GM13976 (cell line): ENCODE measurements around the gene BCOR.

Source experiments
- DNase-seq: peaks from one replicate; pipeline ENCODE4 v3.0.0; 2012; ENCODE audit warnings: low spot score
- in situ Hi-C: fragments of 300-500 bp; cut with MboI; formaldehyde crosslinking; loops from one replicate; pipeline ENCODE4 v1.12.0; 2022; ENCODE audit warnings: low sequenced_read_pairs, mixed read lengths, inconsistent platforms; ENCODE audit not compliant: unreplicated experiment
- TF ChIP-seq, protein P1 (sequence below): IDR thresholded peaks from 2 replicates; pipeline ENCODE4 v1.5.1; 2012; ENCODE audit warnings: borderline replicate concordance, mild to moderate bottlenecking; ENCODE audit not compliant: insufficient read depth; ENCODE audit errors: extremely low read depth, missing control alignments, control extremely low read depth

The BCOR gene

DNA sequence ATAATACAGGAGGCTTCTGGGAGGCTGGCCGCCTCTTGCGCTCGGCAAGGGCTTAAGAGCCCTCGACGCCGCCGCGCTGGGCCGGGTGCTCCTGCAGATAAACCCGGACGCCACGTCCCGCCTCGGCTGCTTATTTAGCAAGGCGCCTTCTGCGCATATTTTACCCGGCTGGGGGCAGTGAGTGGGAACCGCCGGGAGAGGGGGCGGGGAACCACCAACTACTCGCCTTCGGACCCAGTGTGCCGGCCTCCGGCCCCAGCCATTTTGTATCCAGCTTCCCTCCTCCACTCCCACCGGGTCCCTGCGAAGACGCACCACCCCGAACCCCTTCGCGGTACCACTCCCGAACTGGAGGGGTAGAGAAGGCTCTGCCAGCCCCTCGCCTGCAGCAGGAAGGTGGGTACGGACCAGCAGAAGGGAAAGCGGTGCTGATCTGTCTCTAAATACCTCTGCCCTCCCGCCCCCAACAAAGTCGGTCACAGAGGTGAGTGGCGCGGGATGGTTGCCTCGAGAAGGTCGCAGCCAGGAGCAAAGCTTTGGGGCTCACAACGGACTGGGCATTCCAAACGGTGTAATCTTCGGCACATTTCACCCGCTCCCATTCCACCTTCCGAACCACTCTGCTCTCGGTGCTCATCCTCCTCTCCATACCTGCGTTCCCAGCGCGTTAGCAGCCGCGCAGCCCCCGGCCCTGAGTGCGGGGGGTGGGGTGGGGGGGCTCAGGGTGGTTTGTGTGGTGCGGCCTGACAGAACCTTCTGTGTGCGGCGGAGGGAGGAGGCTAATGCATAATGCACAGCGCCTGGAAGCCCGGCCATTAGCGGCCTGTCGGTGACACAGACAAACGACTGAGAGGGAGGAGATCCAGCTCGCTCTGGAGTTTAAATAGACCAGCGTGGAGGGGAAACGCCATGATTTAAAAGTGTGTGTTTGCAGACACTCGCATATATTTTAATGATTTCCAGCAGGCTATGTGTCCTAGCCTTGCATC is 4.9 kb upstream of the BCOR start:
- DNase-seq: no peak
- TF ChIP-seq, protein P1, sequence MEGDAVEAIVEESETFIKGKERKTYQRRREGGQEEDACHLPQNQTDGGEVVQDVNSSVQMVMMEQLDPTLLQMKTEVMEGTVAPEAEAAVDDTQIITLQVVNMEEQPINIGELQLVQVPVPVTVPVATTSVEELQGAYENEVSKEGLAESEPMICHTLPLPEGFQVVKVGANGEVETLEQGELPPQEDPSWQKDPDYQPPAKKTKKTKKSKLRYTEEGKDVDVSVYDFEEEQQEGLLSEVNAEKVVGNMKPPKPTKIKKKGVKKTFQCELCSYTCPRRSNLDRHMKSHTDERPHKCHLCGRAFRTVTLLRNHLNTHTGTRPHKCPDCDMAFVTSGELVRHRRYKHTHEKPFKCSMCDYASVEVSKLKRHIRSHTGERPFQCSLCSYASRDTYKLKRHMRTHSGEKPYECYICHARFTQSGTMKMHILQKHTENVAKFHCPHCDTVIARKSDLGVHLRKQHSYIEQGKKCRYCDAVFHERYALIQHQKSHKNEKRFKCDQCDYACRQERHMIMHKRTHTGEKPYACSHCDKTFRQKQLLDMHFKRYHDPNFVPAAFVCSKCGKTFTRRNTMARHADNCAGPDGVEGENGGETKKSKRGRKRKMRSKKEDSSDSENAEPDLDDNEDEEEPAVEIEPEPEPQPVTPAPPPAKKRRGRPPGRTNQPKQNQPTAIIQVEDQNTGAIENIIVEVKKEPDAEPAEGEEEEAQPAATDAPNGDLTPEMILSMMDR: no peak
- in situ Hi-C loops: loop anchor here (10.0 kb wide), 1 partner anchor 62 kb away; no protein-coding TSS in a partner anchor

DNA sequence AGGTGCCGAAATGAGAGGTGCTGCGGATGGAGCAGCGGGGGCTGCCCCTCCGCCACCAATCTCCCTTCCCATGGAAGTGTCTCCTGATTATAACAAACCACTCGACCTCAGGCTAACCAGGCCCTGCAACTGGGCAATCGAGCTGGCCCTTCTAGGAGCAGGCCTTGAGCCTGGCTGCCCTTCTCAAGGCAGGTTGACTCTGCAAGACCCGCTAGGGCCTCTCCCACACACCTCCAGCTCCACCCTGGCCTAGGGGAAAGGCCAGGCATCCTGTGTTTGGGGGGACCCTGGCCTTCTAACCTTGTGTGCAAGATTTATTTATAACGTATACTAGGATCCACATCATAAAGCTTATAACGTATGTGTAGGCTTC is 3.7 kb upstream of the BCOR start:
- in situ Hi-C loops: loop anchor here (10.0 kb wide), 1 partner anchor 63 kb away; no protein-coding TSS in a partner anchor
- TF ChIP-seq, protein P1: no peak
- no peak for DNase-seq

DNA sequence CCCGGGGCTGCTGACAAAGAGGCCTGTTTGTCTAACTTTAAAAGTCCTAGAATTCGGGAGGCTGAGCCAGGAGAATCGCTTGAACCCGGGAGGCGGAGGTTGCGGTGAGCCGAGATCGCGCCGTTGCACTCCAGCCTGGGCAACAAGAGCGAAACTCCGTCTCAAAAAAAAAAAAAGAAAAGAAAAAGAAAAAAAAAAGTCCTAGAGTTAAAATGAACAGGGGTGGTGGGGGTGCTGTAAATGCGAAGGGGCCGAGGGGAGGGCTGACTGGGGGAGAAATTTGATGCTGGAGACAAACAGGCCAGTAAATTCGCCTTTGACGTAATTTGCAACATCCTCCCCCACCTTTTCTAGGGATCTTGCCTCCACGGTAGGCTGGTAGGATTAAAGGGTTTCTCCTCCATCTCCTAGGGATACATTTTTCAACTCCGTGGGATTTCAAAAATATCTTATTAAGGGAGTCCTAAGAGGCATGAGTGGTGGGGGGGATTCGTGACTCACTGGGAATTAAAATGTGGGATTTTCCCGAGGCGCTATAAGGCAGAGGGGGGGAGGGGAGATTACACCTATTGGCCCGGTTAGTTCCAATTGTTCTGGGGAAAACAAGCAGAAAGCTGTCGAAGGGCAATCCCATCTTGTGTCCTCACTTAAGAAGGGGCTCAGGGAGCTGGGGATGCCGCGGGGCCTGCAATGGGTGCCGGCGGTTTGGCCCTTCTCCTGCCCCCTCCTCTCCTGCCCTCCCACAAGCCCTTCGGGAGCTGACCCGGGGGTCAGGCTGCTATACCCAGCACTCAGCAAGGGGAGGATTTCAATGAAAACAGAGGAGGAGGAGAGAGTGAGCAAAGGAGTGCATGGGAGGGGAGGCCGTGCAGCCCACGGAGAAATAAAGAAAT is 3.0 kb upstream of the BCOR start:
- TF ChIP-seq, protein P1: no peak
- no peak for DNase-seq
- in situ Hi-C loops: loop anchor here (10.0 kb wide), 1 partner anchor 64 kb away; no protein-coding TSS in a partner anchor

DNA sequence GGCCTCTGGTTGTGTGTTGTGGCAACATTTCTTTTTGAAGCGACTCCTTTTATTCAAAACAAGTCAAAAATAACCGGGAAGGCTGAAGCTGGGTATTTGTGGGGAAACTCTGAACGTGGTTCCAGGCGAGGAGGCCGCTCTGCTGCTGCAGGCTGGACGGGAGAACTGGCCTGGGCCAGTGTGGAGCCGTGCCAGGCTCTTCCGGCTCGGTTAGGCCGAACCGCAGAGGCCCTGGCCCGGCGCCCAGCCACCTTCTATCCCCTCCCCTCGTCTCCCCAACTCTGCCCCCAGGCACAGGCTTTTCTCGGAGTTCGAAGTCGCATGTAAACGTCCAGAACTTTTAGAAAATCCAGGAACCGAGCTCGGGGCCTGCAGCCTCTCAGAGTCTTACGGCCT is 2.4 kb upstream of the BCOR start:
- in situ Hi-C loops: loop anchor here (10.0 kb wide), 1 partner anchor 65 kb away; no protein-coding TSS in a partner anchor
- TF ChIP-seq, protein P1: no peak
- no peak for DNase-seq

DNA sequence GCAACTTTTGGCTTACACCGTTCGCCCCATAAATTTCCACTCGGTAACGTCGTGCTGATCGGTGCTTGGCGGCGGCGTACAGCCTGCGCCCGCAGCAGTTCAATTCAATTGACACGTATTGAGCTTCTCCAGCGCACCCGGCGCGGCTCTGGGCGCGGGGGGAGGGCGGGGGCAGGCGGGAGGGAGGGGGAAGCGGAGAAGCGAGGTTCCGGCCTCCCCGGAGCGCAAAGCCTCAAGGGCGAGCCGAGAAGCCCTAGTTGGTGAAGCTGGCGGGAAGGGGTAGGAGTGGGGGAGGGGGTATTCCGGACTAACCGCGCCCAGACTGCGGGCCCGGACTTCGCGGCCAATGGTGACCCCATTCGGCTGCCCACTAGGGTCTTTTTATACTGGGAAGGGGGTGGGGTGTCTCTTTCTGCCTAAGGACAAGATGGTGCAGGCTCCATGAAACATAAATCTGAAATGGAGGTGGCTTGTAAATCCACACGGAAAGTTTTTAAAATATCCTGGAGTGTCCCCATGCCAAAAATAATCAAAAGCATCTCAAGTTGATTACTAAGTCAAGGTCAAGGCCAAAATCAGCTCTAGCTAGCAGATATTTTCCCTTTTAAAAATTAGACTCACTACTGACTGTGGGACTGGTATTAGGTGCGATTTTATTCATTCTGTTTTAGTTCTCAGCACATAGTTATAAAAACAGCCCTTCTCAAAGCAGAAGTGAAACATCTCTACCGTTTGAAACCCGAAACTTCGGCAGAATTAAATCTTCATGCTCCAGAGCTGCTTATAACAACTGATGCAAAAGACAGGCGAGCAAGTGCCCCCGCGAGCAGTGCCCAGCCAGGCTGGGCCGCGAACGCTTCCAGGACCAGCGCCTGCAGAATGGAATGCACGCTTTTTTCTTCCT is 1.5 kb upstream of the BCOR start:
- in situ Hi-C loops: no loop called here
- peak; percentile 64 for DNase-seq
- TF ChIP-seq, protein P1: no peak
